Inflammatory macrophage treated with lipopolysaccharide for 1 hour (primary cell): ENCODE data around the gene CDKN2AIP.

ENCODE experiments used
- DNase-seq, 2 donors: peaks; one replicate each; pipeline ENCODE4 v3.0.0-alpha.2; 2020 to 2022

Gene CDKN2AIP

GRCh38 chr4:183444214-183445096 is at the start of gene CDKN2AIP:
TSS of gene CDKN2AIP (plus strand) at chr4:183444636. CDS start at chr4:183444798, 162 bp downstream.
- DNase-seq = peak; percentile 95 to 96

DNA sequence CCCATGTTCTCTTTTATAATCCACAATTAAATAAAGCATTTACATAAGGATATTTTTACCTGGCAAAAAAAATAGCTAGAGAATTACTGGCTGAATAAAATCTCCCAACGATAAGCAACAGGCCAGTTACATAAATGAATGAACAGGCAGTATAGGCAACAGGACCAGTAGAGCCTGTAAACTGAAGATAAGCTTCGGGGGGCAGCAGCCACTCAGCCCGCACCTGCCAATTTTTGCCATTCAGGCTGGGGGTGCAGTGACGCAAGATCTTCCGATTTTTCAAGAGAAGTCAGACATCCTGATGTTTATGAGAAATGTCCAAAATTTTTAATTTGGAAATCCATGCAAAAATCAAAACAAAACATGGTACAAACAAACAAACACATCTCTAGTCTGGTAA is 49.0 kb upstream of the CDKN2AIP start:
- no peak for DNase-seq

- DNase-seq = peak; percentile 13 to 40
Observed at GRCh38 chr4:183396227-183396637, 48.2 kb upstream of the CDKN2AIP start.

GRCh38 chr4:183397741-183398297 is 46.6 kb upstream of the CDKN2AIP start:
- DNase-seq = no peak

- peak; percentile 45 to 56 for DNase-seq
Observed at GRCh38 chr4:183398298-183399125, 45.9 kb upstream of the CDKN2AIP start.

DNA sequence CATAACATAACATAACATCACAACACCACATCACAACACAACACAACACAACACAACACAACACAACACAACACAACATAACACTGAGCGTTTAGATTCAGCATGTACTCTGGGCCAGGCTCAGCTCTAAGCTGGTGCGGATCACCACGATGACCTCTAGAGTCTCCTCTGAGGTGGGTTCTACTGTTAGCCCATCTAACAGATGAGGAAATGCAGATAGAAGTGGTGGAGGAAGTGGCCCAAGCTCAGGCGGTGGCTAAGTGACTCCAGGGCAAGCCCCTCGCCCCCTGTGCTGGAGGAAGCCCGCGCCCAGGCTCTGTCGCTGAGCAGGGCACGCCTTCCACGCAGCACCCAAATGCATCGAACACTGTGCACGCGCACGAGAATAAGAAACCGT is 45.3 kb upstream of the CDKN2AIP start:
- no peak for DNase-seq

DNA sequence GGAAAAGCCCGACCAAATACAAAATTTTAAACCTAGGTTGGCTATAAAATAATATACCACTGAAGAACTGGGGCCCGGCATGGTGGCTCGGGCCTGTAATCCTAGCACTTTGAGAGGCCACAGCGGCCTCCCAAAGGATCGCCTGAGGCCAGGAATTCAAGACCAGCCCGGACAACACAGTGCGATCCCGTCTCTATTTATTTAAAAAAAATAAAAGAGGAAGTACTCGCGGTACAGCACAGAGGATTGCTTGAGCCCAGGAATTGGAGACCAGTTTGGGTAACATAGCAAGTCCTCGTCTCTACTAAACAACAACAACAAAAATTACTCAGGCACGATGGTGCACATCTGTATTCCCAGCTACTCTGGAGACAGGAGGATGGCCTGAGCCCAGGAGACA is 44.8 kb upstream of the CDKN2AIP start:
- DNase-seq = peak in 1 of 2 donors; percentile 15

GRCh38 chr4:183400035-183400434 is 44.4 kb upstream of the CDKN2AIP start:
- no peak for DNase-seq

DNA sequence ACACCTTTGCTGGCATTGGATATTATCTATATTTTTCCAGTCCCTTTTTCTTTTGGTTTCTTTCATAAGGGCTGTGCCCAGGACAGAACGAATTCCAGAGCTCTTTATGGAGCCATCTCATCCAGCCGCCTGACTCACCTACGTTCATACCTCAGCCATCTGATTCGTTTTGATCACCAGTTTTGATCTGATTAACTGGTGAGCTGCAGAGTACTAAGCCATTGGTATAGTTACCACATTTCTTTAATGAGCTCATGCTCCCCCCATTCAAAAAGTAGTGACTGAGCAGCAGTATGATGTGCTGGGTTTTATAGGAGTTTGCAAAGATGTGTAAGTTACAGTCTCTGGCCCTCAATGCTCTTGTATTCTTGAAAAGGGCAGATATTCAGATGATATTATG is 43.0 kb upstream of the CDKN2AIP start:
- DNase-seq = no peak

- no peak for DNase-seq
Observed at GRCh38 chr4:183402771-183403170, 41.7 kb upstream of the CDKN2AIP start.

GRCh38 chr4:183403486-183403885 is 41.0 kb upstream of the CDKN2AIP start:
- no peak for DNase-seq

- DNase-seq = no peak
Observed at GRCh38 chr4:183403961-183404360, 40.5 kb upstream of the CDKN2AIP start.

GRCh38 chr4:183405303-183405702 is 39.1 kb upstream of the CDKN2AIP start:
- no peak for DNase-seq

DNA sequence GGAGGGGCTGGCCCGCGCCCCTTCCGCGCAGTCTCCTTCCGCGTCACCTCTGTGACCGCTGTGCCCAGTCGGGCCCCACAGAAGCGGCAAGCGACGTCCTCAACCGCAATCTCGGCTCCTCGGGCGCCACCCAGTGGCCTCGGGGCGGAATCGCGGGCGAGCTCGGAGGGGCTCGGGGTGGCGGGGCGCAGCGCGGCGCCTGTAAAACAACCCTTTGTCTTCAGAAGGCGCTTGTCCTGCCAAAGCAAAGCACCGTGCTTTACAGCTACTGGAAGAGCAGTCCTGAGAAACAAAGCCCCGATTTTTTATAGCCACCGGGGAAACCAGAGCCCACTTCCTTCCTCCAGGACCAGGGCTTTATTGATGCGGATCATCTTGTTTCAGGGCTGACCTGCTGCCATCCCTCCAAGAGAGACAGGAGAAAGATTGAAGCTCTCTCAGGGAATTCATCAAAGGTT is 37.3 kb upstream of the CDKN2AIP start:
- DNase-seq = peak; percentile 54 to 84

DNA sequence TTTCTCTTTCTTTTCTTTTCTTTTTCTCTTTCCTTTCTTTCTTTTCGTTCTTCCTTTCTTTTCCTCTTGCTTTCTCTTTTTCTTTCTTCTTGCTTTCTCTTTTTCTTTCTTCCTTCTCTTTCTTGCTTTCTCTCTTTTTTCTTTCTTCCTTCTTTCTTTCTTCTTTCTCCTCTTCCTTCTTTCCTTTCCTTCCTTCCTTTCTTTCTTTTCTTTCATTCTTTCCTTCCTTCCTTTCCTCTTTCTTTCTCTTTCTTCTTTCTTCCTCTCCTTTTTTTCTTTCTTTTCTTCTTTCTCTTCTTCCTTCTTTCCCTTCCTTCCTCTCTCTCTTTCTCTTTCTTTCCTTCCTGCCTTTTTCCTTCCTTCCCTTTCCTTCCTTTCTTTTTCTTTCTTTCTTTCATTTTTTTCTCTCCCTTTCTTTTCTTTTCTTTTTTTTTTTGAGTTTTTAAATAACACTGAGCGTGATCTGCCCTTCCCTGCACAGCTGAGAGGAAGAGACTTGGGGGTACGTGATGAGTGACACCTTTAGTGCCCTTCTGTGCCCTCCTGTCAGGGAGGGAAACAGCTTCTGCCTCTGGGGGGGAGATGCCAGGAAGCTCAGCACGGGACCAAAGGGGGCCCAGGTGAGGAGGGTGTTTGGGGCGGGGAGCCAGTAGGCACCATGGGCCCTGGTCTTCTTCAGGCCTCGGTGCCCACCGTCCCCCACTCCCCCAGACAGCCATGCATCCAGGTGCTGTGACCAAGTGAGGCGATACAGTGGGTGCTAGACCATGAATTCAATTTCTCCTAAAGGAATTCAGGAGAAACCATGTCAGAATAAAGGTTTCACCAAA is 36.6 kb upstream of the CDKN2AIP start:
- DNase-seq = no peak

DNA sequence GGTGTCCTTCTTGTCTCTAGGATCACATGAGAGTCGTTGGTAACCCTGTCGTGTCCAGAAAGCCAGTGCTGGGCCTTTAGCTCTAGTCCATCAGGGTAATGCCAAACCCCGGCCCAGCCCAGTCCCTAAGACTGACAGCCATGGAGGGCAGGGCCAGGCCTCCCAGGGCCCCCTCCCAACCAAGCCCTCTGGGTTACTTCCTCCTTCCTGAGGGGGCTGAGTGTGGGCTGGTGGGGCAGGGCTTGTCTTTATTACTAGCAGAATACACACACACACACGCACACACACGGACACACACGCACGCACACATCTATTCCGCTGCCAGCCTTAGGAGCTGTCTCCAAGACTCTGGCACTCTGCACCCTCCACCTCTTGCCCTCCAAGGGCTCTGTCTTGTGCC is 35.6 kb upstream of the CDKN2AIP start:
- DNase-seq = no peak

DNA sequence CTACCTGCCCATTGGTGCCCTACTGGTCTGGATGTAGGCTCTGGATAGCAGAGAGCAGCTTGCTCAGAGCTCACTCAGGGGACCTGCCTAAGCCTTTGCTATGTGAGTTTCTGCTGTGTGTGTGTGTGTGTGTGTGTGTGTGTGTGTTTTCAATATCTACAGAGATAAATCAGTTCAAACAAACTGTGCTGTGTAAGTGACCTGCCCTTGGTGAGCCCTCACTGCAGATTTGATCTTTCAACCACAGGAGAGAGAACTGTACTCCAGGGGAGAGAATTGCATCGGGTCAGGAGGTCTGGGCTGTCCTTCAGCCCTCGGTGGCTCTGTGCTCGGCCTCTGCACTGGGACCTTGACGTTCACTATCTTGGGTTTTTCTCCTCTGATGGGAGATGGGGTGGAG is 35.0 kb upstream of the CDKN2AIP start:
- DNase-seq = no peak

DNA sequence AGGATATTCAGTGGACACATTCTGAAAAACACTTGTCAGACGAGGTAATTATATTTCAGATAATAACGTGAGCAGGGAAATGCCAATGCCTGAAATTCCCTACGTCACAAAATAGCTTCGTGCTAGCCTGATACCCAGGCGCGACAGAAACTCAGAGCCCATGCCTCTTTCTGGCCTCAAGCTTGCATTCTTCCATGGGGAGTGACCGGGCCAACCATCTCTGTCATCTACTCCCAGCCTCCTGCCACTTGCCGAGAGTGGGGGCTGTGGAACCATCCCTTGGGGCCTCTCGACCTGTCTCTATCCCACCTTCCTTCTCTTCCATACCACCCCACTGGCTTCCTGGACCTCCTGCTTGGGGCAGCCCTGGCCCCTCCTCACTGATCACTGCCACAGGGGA is 34.5 kb upstream of the CDKN2AIP start:
- DNase-seq = no peak

GRCh38 chr4:183411291-183411861 is 33.1 kb upstream of the CDKN2AIP start:
- DNase-seq = no peak

DNA sequence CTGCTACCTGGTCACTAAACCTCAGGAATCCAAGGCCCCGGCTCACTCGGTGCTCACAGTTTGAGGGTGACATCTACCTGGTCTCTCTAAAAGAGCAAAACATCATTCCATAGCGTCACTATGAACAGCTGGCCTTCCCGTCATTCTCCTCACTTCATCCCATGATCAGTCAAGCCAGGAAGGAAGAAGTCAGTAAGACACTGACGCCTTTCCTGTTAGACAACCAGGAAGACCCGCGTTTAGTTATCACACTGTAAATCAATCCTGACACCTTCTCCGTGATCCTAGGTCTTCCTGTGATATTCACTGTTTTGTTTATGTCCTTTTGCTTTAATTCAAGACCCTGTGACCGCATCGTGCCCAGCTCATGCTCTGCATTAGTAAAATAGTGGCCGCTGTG is 31.6 kb upstream of the CDKN2AIP start:
- no peak for DNase-seq

- no peak for DNase-seq
Observed at GRCh38 chr4:183413234-183414200, 30.9 kb upstream of the CDKN2AIP start.
